ENCODE results near the gene NMUR2.

- TF ChIP-seq POLR2A (IDR thresholded peaks at IDR 0.05) (no peak), POLR2AphosphoS5 (IDR thresholded peaks at IDR 0.05) (no peak)
- TF ChIP-seq, protein P1, sequence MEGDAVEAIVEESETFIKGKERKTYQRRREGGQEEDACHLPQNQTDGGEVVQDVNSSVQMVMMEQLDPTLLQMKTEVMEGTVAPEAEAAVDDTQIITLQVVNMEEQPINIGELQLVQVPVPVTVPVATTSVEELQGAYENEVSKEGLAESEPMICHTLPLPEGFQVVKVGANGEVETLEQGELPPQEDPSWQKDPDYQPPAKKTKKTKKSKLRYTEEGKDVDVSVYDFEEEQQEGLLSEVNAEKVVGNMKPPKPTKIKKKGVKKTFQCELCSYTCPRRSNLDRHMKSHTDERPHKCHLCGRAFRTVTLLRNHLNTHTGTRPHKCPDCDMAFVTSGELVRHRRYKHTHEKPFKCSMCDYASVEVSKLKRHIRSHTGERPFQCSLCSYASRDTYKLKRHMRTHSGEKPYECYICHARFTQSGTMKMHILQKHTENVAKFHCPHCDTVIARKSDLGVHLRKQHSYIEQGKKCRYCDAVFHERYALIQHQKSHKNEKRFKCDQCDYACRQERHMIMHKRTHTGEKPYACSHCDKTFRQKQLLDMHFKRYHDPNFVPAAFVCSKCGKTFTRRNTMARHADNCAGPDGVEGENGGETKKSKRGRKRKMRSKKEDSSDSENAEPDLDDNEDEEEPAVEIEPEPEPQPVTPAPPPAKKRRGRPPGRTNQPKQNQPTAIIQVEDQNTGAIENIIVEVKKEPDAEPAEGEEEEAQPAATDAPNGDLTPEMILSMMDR (IDR thresholded peaks at IDR 0.05 in 8 of 11, conservative IDR thresholded peaks at IDR 0.05 in 3 of 11), result no peak
These were observed 22.6 kb upstream of the NMUR2 start for GRCh38 chr5:152427721-152428120.
